ENCODE data around the gene TEPSIN. TPM values are rescaled to one million over a fixed set of nuclear protein-coding genes. Genes with fewer than 3 reads are reported as not detected.

TEPSIN gene
- total RNA-seq, 1 experiment from 2014 or later: 38.8 TPM

- H2AFZ ChIP-seq (ENCODE audit: low read length): no peak overlapping the region
- no peak overlapping the region for H2BK20ac ChIP-seq (ENCODE audit: low read depth, low read length, poor library complexity, severe bottlenecking)
- no peak overlapping the region for H3K56ac ChIP-seq (ENCODE audit: insufficient read length, low read depth, low read length)
- H3K14ac ChIP-seq (ENCODE audit: insufficient read depth, low read length): no peak overlapping the region
- no peak overlapping the region for H2BK120ac ChIP-seq (ENCODE audit: low read depth, low read length, poor library complexity, severe bottlenecking)
- DNase-seq: no peak
- H3K27ac ChIP-seq (ENCODE audit: insufficient read length, low read depth, low read length): no peak overlapping the region
- no peaks in the 10 kb centered on the region for H3K4me1 ChIP-seq (ENCODE audit: insufficient read depth, low read length)
- Mint-ChIP-seq H3K4me1 (peaks cover 3 to 4% of the 10 kb centered on the region in 2 experiments; a peak in 1 of 4 replicates), H3K27ac (no peak overlapping the region), H3K36me3 (ENCODE audit: insufficient read depth in 1 of 3, low read depth in 3 of 3) (peaks cover 0 to 33% (median 6%) of the 10 kb centered on the region in 3 experiments; a peak in 4 of 7 replicates), H3K4me3 (no peak overlapping the region), H3K9me3 (no peaks in the 10 kb centered on the region), H3K27me3 (ENCODE audit: low read depth) (no peaks in the 10 kb centered on the region)
- no peak overlapping the region for H2BK15ac ChIP-seq (ENCODE audit: low read depth, low read length)
- no peaks in the 10 kb centered on the region for H3K27me3 ChIP-seq (ENCODE audit: insufficient read depth, low read length)
- no CpG with 5 or more reads among the region's 16 CpGs for WGBS (ENCODE audit: extremely low coverage, insufficient read length, low lambda C conversion rate)
- H3K18ac ChIP-seq (ENCODE audit: insufficient read length, low read depth, low read length): no peak overlapping the region
- H3K9me3 ChIP-seq (ENCODE audit: control insufficient read depth, low read depth, low read length): no peaks in the 10 kb centered on the region
- no peak overlapping the region for H3K4me2 ChIP-seq (ENCODE audit: insufficient read depth, insufficient read length, low read length)
- no peaks in the 10 kb centered on the region for H3K79me1 ChIP-seq (ENCODE audit: insufficient read depth, low read depth, low read length, poor library complexity, severe bottlenecking)
- H4K5ac ChIP-seq (ENCODE audit: insufficient read length, low read depth, low read length): no peak overlapping the region
- no peak overlapping the region for H3K9ac ChIP-seq (ENCODE audit: extremely low read depth, insufficient read length, low read length)
- no peak overlapping the region for H3T11ph ChIP-seq (ENCODE audit: low read length)
- H3K79me2 ChIP-seq (ENCODE audit: insufficient read depth, low read length): no peaks in the 10 kb centered on the region; the same call in 1 of the 2 replicates
- H2AK5ac ChIP-seq (ENCODE audit: insufficient read length, low read length): no peak overlapping the region
- H3K4ac ChIP-seq (ENCODE audit: low read depth, low read length): no peak overlapping the region
- no peaks in the 10 kb centered on the region for H4K20me1 ChIP-seq (ENCODE audit: control insufficient read depth, insufficient read depth, insufficient read length)
- no peak overlapping the region for H2BK12ac ChIP-seq (ENCODE audit: insufficient read length, low read depth, low read length)
- TF ChIP-seq CTCF (conservative IDR thresholded peaks at IDR 0.05): no peak
- H2BK5ac ChIP-seq (ENCODE audit: insufficient read length, low read length): no peak overlapping the region
- no peak overlapping the region for H4K8ac ChIP-seq (replicated peaks; ENCODE audit: insufficient read length, low read depth, low read length)
- H3K23me2 ChIP-seq (ENCODE audit: insufficient read length, low read depth, low read length, poor library complexity, severe bottlenecking): no peaks in the 10 kb centered on the region
- H3K23ac ChIP-seq (ENCODE audit: insufficient read length, low read depth, low read length): no peak overlapping the region
- no peak overlapping the region for H4K91ac ChIP-seq (ENCODE audit: insufficient read length, low read depth, low read length)
Measured at GRCh38 chr17:81209141-81209540, 29.7 kb downstream of the TEPSIN start.
